HEK293 (cell line): ENCODE data around the gene KLF13.

Experiments used
- SETDB1 ChIP-seq: IDR thresholded peaks from one replicate; pipeline ENCODE4 v1.6.1; 2017; ENCODE audit warnings: mild to moderate bottlenecking, low read length, moderate library complexity, mixed read lengths; ENCODE audit not compliant: insufficient read length
- ZBTB8A ChIP-seq: fragments of 450-650 bp; formaldehyde crosslinking; IDR thresholded peaks from 2 replicates; pipeline ENCODE4 v1.5.1; 2016; ENCODE audit warnings: missing biosample characterization, missing genetic modification characterization
- ZFP3 ChIP-seq: fragments of 450-650 bp; formaldehyde crosslinking; IDR thresholded peaks from 2 replicates; pipeline ENCODE4 v1.5.1; 2016; ENCODE audit warnings: low read depth, missing biosample characterization, missing genetic modification characterization
- ZNF239 ChIP-seq: fragments of 450-650 bp; formaldehyde crosslinking; IDR thresholded peaks from 2 replicates; pipeline ENCODE4 v1.5.1; 2016; ENCODE audit warnings: missing biosample characterization, missing genetic modification characterization
- ZNF335 ChIP-seq: fragments of 450-650 bp; formaldehyde crosslinking; conservative IDR thresholded peaks from 2 replicates; pipeline ENCODE4 v1.5.1; 2016; ENCODE audit warnings: missing biosample characterization, missing genetic modification characterization
- ZNF501 ChIP-seq: fragments of 450-650 bp; formaldehyde crosslinking; IDR thresholded peaks from 2 replicates; pipeline ENCODE4 v1.5.1; 2016; ENCODE audit warnings: missing biosample characterization, missing genetic modification characterization
- TF ChIP-seq, protein P1 (sequence below): fragments of 450-650 bp; formaldehyde crosslinking; IDR thresholded peaks from 2 replicates; pipeline ENCODE4 v1.5.1; 2016; ENCODE audit warnings: missing biosample characterization, missing genetic modification characterization
- TF ChIP-seq, protein P2 (sequence below): sonication (generic); formaldehyde crosslinking; IDR thresholded peaks from 2 replicates; pipeline ENCODE4 v1.8.1; 2022; ENCODE audit warnings: mild to moderate bottlenecking, moderate library complexity, missing genetic modification reagents

DNA sequence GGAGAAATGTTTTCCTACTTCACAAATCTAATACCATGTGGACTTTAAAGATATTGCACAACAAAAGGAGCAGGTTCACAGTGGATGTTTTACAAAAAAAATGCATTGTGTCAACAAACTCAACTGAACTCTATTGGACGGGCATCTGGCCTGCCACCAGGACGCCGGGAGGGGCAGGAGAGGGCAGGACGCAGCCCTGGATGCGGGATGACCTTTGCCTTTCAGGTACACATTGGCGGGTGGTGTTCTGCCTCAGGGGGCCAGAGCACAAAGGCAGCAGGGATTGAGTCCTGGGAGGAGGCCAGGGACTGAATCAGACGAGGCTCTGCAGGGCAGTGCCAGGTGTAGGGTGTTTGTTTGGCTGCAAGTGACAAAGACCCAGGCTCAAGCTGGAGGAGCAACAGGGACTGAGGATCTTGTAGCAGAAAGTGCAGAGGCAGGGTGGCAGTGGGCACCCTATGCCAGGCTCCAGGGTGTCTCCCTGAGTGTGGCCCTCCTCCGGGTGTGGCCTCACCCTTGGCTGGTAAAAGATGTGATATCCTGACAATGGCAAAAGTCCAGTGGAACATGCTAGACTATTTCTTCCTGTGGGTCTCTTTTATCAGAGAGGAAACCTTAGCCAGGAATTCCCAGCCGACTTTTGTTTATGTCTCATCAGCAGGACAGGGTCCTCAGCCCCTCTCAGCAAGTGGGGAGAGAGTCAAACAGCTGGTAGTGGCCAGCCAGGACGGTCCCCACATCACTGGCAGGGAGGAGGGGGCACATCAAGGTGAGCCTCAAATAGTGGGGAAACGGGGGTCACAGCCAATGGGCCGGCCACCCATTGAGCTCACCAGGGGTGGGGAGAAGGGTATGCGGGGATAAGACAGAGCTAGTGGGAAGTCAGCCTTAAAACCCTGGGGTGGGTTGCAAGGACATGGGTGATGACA is 29.7 kb upstream of the KLF13 start:
- no peak for TF ChIP-seq ZNF239
- TF ChIP-seq, protein P1, sequence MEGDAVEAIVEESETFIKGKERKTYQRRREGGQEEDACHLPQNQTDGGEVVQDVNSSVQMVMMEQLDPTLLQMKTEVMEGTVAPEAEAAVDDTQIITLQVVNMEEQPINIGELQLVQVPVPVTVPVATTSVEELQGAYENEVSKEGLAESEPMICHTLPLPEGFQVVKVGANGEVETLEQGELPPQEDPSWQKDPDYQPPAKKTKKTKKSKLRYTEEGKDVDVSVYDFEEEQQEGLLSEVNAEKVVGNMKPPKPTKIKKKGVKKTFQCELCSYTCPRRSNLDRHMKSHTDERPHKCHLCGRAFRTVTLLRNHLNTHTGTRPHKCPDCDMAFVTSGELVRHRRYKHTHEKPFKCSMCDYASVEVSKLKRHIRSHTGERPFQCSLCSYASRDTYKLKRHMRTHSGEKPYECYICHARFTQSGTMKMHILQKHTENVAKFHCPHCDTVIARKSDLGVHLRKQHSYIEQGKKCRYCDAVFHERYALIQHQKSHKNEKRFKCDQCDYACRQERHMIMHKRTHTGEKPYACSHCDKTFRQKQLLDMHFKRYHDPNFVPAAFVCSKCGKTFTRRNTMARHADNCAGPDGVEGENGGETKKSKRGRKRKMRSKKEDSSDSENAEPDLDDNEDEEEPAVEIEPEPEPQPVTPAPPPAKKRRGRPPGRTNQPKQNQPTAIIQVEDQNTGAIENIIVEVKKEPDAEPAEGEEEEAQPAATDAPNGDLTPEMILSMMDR: no peak
- no peak for TF ChIP-seq ZFP3 (tag by site-specific recombination)
- no peak for TF ChIP-seq ZNF335 (tag by site-specific recombination)
- TF ChIP-seq, protein P2, sequence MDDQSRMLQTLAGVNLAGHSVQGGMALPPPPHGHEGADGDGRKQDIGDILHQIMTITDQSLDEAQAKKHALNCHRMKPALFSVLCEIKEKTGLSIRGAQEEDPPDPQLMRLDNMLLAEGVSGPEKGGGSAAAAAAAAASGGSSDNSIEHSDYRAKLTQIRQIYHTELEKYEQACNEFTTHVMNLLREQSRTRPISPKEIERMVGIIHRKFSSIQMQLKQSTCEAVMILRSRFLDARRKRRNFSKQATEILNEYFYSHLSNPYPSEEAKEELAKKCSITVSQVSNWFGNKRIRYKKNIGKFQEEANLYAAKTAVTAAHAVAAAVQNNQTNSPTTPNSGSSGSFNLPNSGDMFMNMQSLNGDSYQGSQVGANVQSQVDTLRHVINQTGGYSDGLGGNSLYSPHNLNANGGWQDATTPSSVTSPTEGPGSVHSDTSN: no peak
- no peak for TF ChIP-seq SETDB1
- TF ChIP-seq ZNF501: no peak
- no peak for TF ChIP-seq ZBTB8A (tag by site-specific recombination)
